ENCODE data around the gene PRDX1.
"Not testable (repeated sequence)": the region's sequence is repeated elsewhere in the genome, so short reads cannot be mapped to it uniquely, and the experiment has no call there.

Gene PRDX1

GRCh38 chr1:45467353-45467752 lies 54.3 kb downstream of the PRDX1 start:
- H3K9me3 Mint-ChIP-seq, H3K27me3 Mint-ChIP-seq, H3K4me3 Mint-ChIP-seq, DNase-seq, H3K27ac Mint-ChIP-seq, ATAC-seq, H3K4me1 Mint-ChIP-seq: not testable (repeated sequence)

- Mint-ChIP-seq H3K27ac (no peak overlapping the region), H3K9me3 (no peaks in the 10 kb centered on the region), H3K27me3 (no peaks in the 10 kb centered on the region), H3K4me3 (no peak overlapping the region), H3K4me1 (no peaks in the 10 kb centered on the region)
- no peak for DNase-seq
- no peak for ATAC-seq
Measured at GRCh38 chr1:45465277-45465676, 56.4 kb downstream of the PRDX1 start.
